ENCODE results near the gene WWOX. TPM values are rescaled to one million over a fixed set of nuclear protein-coding genes. Genes with fewer than 3 reads are reported as not detected.

Gene WWOX
- polyA plus RNA-seq, 4 donors: 4.9 to 15.8 (median 7.0) TPM

GRCh38 chr16:78365366-78365765, 265.9 kb downstream of the WWOX start:
- Histone ChIP-seq H3K4me1 (ENCODE audit: control insufficient read depth in 3 of 3, insufficient read depth in 2 of 3, low read depth in 1 of 3, low read length in 2 of 3) (no peaks in the 10 kb centered on the region), H3K4me3 (ENCODE audit: low read depth in 1 of 3, low read length in 3 of 3) (no peak overlapping the region), H3K27ac (ENCODE audit: low read depth in 1 of 3, low read length in 2 of 3) (no peak overlapping the region), H3K27me3 (ENCODE audit: control insufficient read depth in 3 of 3, insufficient read depth in 3 of 3, low read length in 3 of 3) (no peaks in the 10 kb centered on the region), H3K9me3 (ENCODE audit: control insufficient read depth in 2 of 2, insufficient read depth in 1 of 2, low read depth in 1 of 2, low read length in 1 of 2) (no peaks in the 10 kb centered on the region), H3K36me3 (ENCODE audit: control insufficient read depth in 3 of 3, insufficient read depth in 2 of 3, low read depth in 1 of 3, low read length in 3 of 3) (no peaks in the 10 kb centered on the region)
- 57 to 82% (median 80%) methylated on average over 2 of the region's 2 CpGs for WGBS, 3 donors
- no peak for DNase-seq
- no peak for FAIRE-seq

GRCh38 chr16:78368121-78369102, 269.0 kb downstream of the WWOX start:
- H3K4me1 ChIP-seq (ENCODE audit: control insufficient read depth in 3 of 3, insufficient read depth in 2 of 3, low read depth in 1 of 3, low read length in 2 of 3): no peaks in the 10 kb centered on the region
- H3K9me3 ChIP-seq (ENCODE audit: control insufficient read depth in 2 of 2, insufficient read depth in 1 of 2, low read depth in 1 of 2, low read length in 1 of 2): no peaks in the 10 kb centered on the region
- no peak overlapping the region for H3K4me3 ChIP-seq (ENCODE audit: low read depth in 1 of 3, low read length in 3 of 3)
- FAIRE-seq (no peak), DNase-seq (no peak)
- H3K36me3 ChIP-seq (ENCODE audit: control insufficient read depth in 3 of 3, insufficient read depth in 2 of 3, low read depth in 1 of 3, low read length in 3 of 3): no peaks in the 10 kb centered on the region
- H3K27me3 ChIP-seq (ENCODE audit: control insufficient read depth in 3 of 3, insufficient read depth in 3 of 3, low read length in 3 of 3): no peaks in the 10 kb centered on the region
- no peak overlapping the region for H3K27ac ChIP-seq (ENCODE audit: low read depth in 1 of 3, low read length in 2 of 3)
- WGBS, 3 donors: 83 to 89% (median 88%) methylated on average over 10 of the region's 10 CpGs

- Histone ChIP-seq H3K27ac (ENCODE audit: low read depth in 1 of 3, low read length in 2 of 3) (no peak overlapping the region), H3K27me3 (ENCODE audit: control insufficient read depth in 3 of 3, insufficient read depth in 3 of 3, low read length in 3 of 3) (no peaks in the 10 kb centered on the region), H3K9me3 (ENCODE audit: control insufficient read depth in 2 of 2, insufficient read depth in 1 of 2, low read depth in 1 of 2, low read length in 1 of 2) (no peaks in the 10 kb centered on the region), H3K4me3 (ENCODE audit: low read depth in 1 of 3, low read length in 3 of 3) (no peak overlapping the region), H3K36me3 (ENCODE audit: control insufficient read depth in 3 of 3, insufficient read depth in 2 of 3, low read depth in 1 of 3, low read length in 3 of 3) (no peaks in the 10 kb centered on the region), H3K4me1 (ENCODE audit: control insufficient read depth in 3 of 3, insufficient read depth in 2 of 3, low read depth in 1 of 3, low read length in 2 of 3) (no peaks in the 10 kb centered on the region)
- no peak for DNase-seq
- WGBS, 3 donors: 90 to 91% (median 90%) methylated on average over 3 of the region's 3 CpGs
- no peak for FAIRE-seq
These were observed 272.8 kb downstream of the WWOX start for GRCh38 chr16:78372277-78372676.

GRCh38 chr16:78375055-78375679, 275.7 kb downstream of the WWOX start:
- Histone ChIP-seq H3K4me1 (ENCODE audit: control insufficient read depth in 3 of 3, insufficient read depth in 2 of 3, low read depth in 1 of 3, low read length in 2 of 3) (no peaks in the 10 kb centered on the region), H3K27me3 (ENCODE audit: control insufficient read depth in 3 of 3, insufficient read depth in 3 of 3, low read length in 3 of 3) (no peaks in the 10 kb centered on the region), H3K27ac (ENCODE audit: low read depth in 1 of 3, low read length in 2 of 3) (no peak overlapping the region), H3K9me3 (ENCODE audit: control insufficient read depth in 2 of 2, insufficient read depth in 1 of 2, low read depth in 1 of 2, low read length in 1 of 2) (no peaks in the 10 kb centered on the region), H3K36me3 (ENCODE audit: control insufficient read depth in 3 of 3, insufficient read depth in 2 of 3, low read depth in 1 of 3, low read length in 3 of 3) (no peaks in the 10 kb centered on the region), H3K4me3 (ENCODE audit: low read depth in 1 of 3, low read length in 3 of 3) (no peak overlapping the region)
- WGBS, 3 donors: 84 to 91% (median 89%) methylated on average over 15 of the region's 15 CpGs
- FAIRE-seq (no peak), DNase-seq (no peak)

- no peak for FAIRE-seq
- DNase-seq: no peak
- no peaks in the 10 kb centered on the region for H3K36me3 ChIP-seq (ENCODE audit: control insufficient read depth in 3 of 3, insufficient read depth in 2 of 3, low read depth in 1 of 3, low read length in 3 of 3)
- H3K4me1 ChIP-seq (ENCODE audit: control insufficient read depth in 3 of 3, insufficient read depth in 2 of 3, low read depth in 1 of 3, low read length in 2 of 3): no peaks in the 10 kb centered on the region
- H3K27ac ChIP-seq (ENCODE audit: low read depth in 1 of 3, low read length in 2 of 3): no peak overlapping the region
- no peaks in the 10 kb centered on the region for H3K9me3 ChIP-seq (ENCODE audit: control insufficient read depth in 2 of 2, insufficient read depth in 1 of 2, low read depth in 1 of 2, low read length in 1 of 2)
- WGBS, 3 donors: 77 to 83% (median 79%) methylated on average over 4 of the region's 4 CpGs
- H3K27me3 ChIP-seq (ENCODE audit: control insufficient read depth in 3 of 3, insufficient read depth in 3 of 3, low read length in 3 of 3): no peaks in the 10 kb centered on the region
- no peak overlapping the region for H3K4me3 ChIP-seq (ENCODE audit: low read depth in 1 of 3, low read length in 3 of 3)
These were observed 277.0 kb downstream of the WWOX start for GRCh38 chr16:78376452-78376851.

GRCh38 chr16:78377312-78377711, 277.9 kb downstream of the WWOX start:
- Histone ChIP-seq H3K36me3 (ENCODE audit: control insufficient read depth in 3 of 3, insufficient read depth in 2 of 3, low read depth in 1 of 3, low read length in 3 of 3) (no peaks in the 10 kb centered on the region), H3K4me3 (ENCODE audit: low read depth in 1 of 3, low read length in 3 of 3) (no peak overlapping the region), H3K4me1 (ENCODE audit: control insufficient read depth in 3 of 3, insufficient read depth in 2 of 3, low read depth in 1 of 3, low read length in 2 of 3) (no peaks in the 10 kb centered on the region), H3K27me3 (ENCODE audit: control insufficient read depth in 3 of 3, insufficient read depth in 3 of 3, low read length in 3 of 3) (no peaks in the 10 kb centered on the region), H3K27ac (ENCODE audit: low read depth in 1 of 3, low read length in 2 of 3) (no peak overlapping the region), H3K9me3 (ENCODE audit: control insufficient read depth in 2 of 2, insufficient read depth in 1 of 2, low read depth in 1 of 2, low read length in 1 of 2) (no peaks in the 10 kb centered on the region)
- FAIRE-seq (no peak), DNase-seq (no peak)
- WGBS, 3 donors: 92 to 96% (median 95%) methylated on average over 4 of the region's 4 CpGs

GRCh38 chr16:78381060-78381459, 281.6 kb downstream of the WWOX start:
- WGBS, 3 donors: 70 to 90% (median 87%) methylated on average over 1 of the region's 1 CpG
- FAIRE-seq: no peak
- no peaks in the 10 kb centered on the region for H3K27me3 ChIP-seq (ENCODE audit: control insufficient read depth in 3 of 3, insufficient read depth in 3 of 3, low read length in 3 of 3)
- peaks cover 0 to 3% of the 10 kb centered on the region in 2 donors for H3K9me3 ChIP-seq (ENCODE audit: control insufficient read depth in 2 of 2, insufficient read depth in 1 of 2, low read depth in 1 of 2, low read length in 1 of 2)
- no peak overlapping the region for H3K27ac ChIP-seq (ENCODE audit: low read depth in 1 of 3, low read length in 2 of 3)
- H3K4me3 ChIP-seq (ENCODE audit: low read depth in 1 of 3, low read length in 3 of 3): no peak overlapping the region
- H3K4me1 ChIP-seq (ENCODE audit: control insufficient read depth in 3 of 3, insufficient read depth in 2 of 3, low read depth in 1 of 3, low read length in 2 of 3): no peaks in the 10 kb centered on the region
- DNase-seq: no peak
- no peaks in the 10 kb centered on the region for H3K36me3 ChIP-seq (ENCODE audit: control insufficient read depth in 3 of 3, insufficient read depth in 2 of 3, low read depth in 1 of 3, low read length in 3 of 3)

- Histone ChIP-seq H3K27ac (ENCODE audit: low read depth in 1 of 3, low read length in 2 of 3) (no peak overlapping the region), H3K27me3 (ENCODE audit: control insufficient read depth in 3 of 3, insufficient read depth in 3 of 3, low read length in 3 of 3) (no peaks in the 10 kb centered on the region), H3K4me3 (ENCODE audit: low read depth in 1 of 3, low read length in 3 of 3) (no peak overlapping the region), H3K36me3 (ENCODE audit: control insufficient read depth in 3 of 3, insufficient read depth in 2 of 3, low read depth in 1 of 3, low read length in 3 of 3) (peaks cover 0 to 2% (median 0%) of the 10 kb centered on the region in 3 donors), H3K9me3 (ENCODE audit: control insufficient read depth in 2 of 2, insufficient read depth in 1 of 2, low read depth in 1 of 2, low read length in 1 of 2) (peaks cover 0 to 3% of the 10 kb centered on the region in 2 donors), H3K4me1 (ENCODE audit: control insufficient read depth in 3 of 3, insufficient read depth in 2 of 3, low read depth in 1 of 3, low read length in 2 of 3) (no peaks in the 10 kb centered on the region)
- no peak for FAIRE-seq
- WGBS, 3 donors: 94 to 98% (median 95%) methylated on average over 2 of the region's 2 CpGs
- no peak for DNase-seq
These were observed 283.7 kb downstream of the WWOX start for GRCh38 chr16:78383118-78383517.
